Stimulated activated CD4-positive, alpha-beta T cell treated with anti-CD3 and anti-CD28 coated beads, Interleukin-1b, Interleukin-23, amount 100 ng/mL, for 24 hours (primary cell): ENCODE measurements around the gene CD2AP.

Experiments
- DNase-seq, 4 experiments: peaks; one replicate each; pipeline ENCODE4 v3.0.0-alpha.2; 2020; ENCODE audit warnings: low read depth in 4 of 4, low spot score in 1 of 4

The CD2AP gene

DNA sequence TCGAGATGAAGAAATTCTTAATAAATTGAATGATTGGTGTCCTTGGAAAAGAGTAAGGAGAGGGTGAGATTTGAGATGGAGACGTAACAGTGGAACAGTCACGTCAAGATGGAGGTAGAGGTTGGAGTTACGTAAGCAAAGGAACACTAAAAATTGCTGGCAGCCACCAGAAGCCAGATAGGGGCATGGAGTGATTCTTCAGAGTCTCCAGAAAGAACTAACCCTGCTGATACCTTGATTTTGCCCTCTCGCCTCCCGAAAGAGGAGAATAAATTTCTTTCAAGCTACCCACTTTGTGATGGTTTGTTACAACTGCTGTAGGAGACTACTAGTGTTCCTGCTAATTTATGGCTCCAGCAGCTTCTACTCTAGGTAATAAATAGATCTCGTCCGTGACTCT is 17.6 kb downstream of the CD2AP start:
- DNase-seq: no peak

DNA sequence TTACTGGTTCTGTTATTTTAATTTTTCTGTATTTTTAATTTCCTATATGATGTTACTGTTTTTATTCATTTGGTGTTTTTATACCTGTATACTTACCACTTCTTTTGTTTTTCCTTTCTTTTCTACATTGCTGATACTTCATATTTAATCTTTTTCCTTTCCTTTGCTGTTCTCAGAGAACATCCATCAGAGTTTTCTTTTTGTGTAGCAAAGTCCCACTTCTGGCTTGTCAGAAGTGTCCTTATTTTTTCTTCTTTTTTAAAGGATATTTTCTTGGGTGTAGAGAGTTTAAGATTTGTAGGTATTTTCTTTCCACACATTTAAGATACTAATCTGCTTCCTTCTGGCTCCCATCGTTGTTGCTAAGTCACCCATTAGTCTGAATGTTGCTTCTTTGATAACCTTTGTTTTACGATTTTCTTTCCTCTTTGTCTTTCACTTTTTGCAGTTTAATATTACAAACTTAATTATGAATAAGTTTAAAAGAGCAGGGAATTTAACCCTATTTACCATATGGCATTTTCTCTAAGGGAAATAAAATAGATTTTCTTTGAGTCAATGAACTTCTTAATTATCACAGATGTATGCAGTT is 18.5 kb downstream of the CD2AP start:
- DNase-seq: no peak

DNA sequence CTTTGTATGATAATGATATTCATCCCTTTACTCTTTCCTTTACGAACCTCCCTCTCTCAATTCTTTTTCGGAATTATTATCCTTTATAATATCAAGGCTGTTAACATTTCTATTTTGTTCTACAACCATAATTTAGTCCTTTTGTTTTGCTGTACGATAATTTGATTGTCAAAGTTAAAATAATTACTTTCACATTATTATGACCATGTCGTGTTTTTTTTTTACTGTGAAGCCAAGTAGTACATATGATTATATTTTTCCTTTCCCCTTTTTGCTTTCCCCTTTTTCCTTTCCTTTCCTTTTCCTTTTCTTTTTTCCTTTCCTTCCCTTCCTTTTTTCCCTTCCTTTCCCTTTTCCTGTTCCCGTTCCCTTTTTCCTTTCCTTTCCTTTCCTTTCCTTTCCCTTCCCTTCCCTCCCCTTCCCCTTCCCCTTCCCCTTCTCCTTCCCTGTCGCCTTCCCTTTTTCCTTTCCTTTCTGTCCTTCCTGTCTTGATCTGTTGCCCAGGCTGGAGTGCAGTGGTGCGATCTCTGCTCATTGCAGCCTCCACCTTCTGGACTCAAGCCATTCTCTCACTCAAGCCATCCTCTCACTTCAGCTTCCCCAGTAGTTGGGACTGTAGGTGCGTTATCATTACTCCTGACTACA is 19.5 kb downstream of the CD2AP start:
- DNase-seq: no peak

DNA sequence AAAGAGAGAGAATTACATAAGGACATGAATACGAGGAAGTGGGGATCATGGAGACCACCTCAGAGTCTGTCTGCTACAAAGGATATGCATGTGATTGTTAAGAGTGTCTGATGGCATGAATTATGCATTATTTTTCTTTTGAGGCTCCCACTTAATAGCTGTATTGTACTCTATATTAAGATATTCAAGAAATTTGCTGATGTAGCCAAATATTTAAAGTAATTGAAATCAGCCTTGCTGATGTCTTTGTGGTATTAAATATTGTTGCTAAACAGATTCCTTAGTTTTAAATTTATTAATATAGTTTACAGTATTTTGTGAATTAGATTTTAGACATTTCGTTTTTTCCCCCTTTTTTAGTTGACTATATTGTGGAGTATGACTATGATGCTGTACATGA is 25.3 kb downstream of the CD2AP start:
- DNase-seq: no peak

DNA sequence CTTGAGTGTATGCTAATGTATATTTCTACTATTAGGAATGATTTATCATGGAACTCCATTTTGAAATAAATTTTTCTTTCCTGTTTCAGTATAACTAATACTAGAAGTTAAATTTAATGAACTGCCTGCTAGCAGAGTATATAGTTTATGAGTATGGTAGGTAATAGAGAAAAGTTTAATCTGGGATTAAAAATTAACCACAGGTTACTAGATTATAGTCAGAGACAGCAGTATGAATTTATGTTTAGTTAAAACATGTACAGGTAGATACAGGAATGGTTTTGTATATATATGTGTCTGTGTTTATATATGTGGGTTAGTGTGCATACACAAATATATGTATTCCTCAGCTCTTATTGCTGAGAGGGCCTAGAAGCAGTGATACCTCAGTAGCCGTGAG is 32.3 kb downstream of the CD2AP start:
- DNase-seq: no peak

DNA sequence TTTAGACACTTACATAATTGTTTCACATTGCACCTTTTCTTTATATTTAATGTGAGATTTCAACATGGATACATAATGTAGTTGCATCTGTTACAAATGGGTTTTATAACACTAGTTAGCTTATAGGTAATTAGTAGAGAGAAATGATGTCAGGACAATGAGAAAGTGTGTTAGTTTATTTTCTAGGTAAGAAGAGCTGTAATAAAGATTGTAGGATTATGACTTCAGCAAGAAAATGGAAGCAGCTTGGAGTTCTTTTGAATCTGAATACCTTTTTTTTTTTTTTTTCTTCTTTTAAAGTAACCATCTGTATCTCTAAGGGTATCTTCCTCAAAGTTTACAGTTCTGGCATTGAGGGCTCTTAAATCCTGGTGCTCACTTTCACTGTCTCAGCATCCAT is 35.3 kb downstream of the CD2AP start:
- DNase-seq: no peak

DNA sequence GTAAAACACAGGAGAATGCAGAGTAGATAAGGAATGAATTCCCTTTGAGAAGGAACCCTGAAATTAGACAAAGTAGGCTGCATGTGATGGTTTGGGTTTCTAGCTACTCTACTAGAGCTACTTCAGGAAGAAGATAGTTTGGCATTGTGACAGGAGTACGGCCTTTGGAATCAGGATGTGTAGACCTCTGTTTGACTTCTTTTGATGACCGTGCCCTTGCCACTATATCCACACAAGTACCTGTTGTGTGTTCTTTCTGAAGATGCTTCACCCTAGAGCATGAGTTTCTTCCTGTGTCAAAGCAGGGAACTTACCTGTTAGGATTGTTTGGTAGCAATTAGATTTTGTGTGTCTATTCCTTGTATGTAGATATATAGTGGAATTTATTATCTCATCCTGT is 41.7 kb downstream of the CD2AP start:
- no peak for DNase-seq

DNA sequence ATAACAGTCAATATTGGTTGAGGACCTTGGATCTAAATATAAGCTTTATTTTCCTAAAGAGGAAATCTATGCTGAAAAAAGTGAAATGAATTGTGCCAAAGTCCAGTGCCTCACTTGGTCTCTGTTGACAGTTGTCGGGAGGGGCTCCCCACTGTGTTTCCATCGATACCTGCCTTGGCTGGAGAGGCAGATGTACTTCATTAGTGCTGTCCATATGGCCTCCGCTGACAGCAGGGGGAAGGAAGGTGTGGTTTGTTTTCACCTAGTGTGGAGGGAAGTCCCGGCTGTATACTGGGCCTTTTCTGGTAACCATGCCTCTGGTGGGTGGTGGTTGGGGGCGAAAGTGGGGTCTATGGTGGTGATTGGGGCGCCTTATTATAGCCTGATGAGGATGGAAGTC is 42.7 kb downstream of the CD2AP start:
- DNase-seq: no peak

DNA sequence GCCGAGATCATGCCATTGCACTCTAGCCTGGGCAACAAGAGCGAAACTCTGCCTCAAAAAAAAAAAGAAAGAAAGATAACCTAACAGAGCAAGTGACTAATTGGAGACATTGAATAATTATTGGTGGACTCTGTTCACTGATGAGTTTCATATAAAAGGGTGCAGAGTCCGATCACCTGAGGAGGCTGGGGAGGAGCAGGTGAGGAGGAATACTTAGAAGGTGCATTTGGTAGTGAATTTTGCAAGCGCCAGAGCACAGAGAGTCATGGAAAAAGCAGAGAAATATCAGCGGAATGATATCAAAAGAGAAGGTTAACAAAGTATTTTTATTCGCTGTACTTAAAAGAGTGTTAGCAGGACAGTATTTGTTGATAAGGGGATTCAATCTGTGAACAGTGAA is 44.4 kb downstream of the CD2AP start:
- no peak for DNase-seq

DNA sequence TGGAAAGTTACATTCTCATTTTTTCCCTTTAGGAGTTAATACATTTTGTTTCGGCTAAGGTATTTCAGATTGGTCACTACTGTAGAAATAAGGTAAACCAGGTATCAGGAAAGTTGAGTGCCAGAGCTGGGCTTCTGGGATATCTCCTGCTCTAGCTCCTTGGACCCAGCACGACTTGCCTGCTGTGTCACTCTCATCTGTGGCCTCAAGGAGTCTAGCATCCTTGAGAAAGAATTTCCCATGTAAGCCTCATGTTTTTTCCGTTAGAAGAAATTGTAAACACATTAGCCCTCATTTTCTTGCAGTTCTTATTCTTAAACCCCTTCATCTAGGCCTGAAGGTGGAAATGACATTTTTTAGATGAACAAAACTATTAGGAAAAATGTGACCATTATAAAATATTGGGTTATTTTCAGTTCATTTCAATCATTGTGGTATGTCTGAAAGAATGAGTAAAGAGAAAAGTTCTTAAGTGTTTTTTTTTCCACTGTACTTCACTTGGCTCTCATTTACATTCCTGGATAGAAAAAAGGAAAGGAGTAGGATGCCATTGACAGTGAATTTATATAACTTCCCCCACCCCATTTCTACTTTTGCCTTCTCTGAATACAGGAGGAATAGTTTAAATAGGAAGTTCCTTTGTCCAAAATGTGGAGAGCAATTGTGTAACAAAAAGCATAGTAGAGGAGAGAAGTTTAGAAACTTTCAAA is 46.7 kb downstream of the CD2AP start:
- no peak for DNase-seq

DNA sequence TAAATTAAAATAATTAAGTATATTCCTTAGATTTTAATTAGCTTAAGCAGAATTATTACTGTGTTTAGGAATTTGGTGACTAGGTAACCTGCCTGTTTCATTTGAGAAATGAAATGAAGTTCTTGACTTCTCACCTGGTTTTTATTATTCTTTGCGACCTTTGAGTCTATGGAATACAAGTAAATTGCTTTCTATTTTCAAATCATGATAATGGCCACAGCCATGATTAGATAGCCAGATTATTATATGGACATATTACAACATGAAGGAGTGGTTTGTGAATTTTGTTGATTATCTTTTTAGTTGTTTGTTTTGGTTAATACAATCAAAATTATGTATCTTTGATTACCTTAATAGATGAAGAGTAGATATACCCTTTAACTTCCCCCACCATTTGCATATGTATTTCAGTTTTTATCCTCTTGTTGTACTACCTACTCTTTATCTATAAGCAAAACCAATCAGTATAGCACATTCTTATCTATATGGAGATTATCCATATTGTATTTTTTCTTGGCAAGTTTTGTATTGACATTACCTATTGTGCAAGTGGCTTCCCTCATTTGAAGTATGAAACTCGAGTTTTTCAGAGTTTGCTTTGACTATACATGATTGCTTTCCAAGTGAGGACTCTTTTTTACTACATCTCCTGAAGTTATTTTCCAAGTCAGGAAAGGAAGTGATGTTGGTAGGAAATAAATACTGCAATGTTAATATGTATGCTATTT is 47.9 kb downstream of the CD2AP start:
- DNase-seq: no peak

DNA sequence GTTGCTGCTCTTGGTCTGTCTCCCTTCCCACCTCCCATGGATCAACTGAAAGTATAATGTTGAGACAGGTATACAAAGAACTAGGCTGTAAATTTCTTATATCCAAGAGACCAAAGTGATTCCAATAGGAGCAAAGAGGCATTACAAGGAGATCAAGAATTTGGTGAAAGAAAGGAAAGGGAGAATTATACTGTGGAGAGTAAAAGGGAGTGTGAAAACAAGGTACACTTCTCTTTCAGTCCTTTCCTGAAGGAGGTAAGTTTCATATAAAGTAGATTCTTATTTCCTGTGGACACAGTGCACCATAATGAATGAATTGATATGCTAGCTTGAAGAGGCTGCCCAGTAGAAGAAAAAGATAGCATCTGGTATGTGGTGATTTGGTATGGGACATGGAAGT is 49.7 kb downstream of the CD2AP start:
- no peak for DNase-seq

DNA sequence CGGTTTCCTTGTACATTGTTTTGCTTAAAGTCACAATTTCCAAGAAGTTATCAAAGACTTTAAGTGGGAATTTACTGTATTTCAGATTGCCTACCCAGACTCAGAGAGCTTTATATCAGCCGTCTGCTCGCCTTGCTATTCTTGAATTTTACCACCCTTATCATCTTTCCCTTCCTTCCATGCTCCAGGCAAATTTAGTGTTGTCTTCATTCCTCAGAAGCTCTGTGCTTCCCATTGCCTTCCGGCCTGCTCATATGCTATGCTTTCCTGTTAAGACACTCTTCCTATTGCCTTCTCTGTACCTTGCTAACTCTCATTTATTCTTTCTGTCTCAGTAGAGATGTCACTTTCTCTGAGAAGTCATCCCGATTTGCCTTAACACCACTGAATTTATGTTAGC is 52.1 kb downstream of the CD2AP start:
- no peak for DNase-seq

DNA sequence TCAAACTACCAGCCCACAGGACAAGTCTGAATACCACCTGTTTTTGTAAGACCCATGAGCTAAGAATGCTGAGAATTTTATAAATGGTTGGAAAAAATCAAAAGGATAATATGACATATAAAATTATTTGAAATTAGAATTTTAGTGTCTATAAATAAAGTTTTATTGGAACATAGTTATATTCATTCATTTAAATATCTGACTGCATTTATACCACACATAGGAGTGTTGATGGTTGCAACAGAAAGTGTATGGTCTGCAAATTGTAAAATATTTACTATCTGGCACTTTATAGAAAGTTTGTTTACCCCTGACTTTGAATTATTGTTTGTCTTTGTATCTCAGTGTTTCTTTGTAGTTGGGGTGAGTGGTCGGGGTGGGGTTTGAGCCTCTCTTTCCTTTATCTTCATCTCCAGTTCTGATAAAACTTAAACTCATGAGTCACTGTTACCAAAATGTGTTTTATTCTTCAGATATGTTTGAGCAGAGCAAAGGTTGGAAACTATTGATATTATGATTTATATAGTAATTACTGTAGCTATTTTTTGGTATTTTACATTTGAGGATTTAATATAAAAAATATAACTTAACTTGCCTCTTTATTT is 55.5 kb downstream of the CD2AP start:
- DNase-seq: no peak

DNA sequence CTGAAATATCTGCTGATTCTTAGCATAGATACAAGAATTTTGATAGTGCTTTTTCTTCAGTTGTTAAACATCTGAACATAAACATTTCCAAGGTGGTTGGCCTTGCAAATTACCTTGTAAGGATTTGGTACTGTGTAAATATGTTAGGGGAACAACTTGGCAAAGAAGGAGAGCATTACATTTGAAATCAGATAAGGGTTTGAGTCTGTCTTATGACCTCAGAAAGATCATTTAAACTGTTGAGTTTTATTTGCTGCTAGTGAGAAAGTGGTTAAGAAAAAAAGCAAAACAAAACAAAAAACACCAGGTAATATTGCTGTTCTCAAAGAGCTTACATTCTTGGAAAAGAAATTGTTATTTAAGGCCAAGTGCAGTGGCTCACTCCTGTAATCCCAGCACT is 56.5 kb downstream of the CD2AP start:
- DNase-seq: no peak

DNA sequence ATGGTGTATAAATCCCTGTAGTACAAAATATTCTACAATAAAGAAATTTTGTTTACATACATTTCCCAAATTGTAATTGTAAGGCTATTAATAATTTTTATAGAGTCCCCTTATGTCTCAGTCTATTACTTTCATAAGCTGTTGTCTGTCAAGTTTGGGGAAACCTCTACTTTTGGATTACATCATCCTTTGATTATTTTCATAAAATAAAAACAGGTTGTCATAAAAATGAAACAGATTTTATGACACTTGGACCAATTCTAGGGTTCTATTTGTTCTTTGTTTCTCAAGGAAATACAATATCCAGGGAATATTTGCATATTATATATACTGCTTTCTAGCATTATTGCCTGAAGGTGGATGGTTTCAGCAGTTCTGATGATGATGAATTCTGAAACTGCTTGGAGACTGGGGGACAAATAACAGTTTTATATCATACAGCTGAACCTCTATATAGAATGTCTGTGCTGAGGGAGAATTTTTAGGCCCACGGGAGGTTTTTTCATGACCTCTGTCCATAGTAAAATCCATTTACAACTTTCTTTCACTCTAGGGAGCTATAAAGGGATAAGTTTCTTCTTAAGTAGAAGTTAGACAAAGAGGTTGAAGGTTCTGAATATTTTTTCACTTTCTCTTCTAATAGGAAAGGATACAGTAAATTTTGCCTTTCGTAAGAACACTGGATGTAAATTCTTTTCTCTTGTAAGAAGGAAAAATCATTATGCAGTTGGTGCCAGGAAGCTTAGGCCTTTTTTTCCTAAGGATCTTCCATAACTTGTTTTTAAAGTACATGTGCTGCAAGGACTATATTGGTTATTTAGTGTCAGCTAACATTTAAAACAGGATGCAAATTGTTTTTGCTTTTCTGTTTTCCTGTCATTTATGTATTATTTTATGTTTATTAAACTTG is 58.0 kb downstream of the CD2AP start:
- DNase-seq: no peak

DNA sequence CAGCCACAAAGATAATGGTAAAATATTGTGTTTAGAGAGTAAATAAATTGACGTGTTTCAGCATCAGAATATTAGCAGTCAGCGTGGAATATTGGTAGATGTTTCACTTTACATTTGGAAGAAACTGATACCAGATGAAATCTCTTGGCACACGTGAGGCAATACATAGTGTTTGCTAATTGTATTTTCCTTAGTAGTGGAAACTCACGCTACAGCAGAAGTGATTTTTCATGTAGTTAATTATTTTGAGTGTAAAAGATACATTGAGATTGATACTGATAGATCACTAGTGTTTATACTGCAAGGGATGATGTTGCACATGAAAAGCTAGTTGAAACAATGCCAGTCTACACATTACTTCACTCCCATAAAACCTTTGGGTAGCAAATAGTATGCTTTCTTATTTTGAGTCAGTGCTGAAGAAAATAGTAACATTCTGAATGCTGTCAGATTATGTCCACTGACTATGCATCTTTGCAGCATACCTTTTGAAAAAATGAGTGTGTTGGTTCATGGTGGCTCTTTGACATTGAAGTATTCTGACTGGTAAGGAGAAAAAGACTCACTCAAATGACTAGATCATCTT is 59.3 kb downstream of the CD2AP start:
- no peak for DNase-seq

DNA sequence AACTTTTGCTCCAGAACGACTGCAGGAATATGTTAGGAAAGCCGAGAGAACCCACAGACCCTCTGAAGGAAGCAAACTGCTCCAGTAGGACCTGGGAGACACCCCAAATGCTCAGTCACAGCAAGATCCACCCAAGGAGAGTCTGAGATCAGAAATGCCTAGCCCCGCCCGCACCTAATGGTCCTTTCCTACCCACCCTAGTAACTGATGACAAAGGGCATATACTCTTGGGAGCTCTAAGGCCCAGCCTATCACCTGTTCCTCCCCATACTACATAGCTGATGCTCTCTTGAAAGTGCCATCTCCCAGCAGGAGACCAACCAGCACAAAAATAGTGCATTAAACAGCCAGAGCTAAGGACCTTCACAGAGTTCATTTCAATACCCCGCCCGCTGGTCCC is 67.6 kb downstream of the CD2AP start:
- DNase-seq: no peak

DNA sequence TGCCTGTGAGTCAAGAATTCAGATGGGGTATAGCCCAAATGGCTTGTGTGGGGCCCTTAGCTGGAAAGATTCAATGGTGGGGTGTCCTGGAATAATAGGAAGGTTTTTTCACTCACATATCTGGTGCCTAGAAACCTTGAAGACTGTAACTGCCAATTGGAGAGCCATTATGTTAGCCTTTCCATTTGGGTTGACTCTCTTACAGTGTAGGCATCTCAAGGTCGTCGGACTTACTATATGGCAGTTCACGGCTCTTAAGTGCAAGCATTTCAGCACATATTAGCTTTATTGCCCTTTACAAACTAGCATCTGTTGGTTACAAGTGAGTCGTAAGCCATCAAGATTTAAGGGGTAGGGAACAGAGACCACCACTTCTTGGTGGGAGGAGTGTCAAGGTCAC is 74.1 kb downstream of the CD2AP start:
- DNase-seq: no peak

DNA sequence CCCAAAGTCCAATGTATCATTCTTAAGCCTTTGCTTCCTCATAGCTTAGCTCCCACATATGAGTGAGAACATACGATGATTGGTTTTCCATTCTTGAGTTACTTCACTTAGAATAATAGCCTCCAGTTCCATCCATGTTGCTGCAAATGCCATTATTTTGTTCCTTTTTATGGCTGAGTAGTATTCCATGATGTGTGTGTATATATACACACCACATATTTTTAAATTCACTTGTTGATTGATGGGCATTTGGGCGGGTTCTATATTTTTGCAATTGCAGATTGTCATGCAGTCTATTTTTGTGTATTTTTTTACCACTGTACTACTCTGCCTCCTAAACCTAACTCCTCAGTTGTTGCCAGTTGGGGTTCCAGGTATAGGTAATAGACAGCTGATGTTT is 74.7 kb downstream of the CD2AP start:
- no peak for DNase-seq
